IPS DF 19.7 (cell line): Measurements from ENCODE around the gene TMEM271.

Experiments used
- DNase-seq: peaks from one replicate; pipeline ENCODE4 v3.0.0-alpha.2; 2013; ENCODE audit warnings: low read depth, low spot score

TMEM271 gene

DNA sequence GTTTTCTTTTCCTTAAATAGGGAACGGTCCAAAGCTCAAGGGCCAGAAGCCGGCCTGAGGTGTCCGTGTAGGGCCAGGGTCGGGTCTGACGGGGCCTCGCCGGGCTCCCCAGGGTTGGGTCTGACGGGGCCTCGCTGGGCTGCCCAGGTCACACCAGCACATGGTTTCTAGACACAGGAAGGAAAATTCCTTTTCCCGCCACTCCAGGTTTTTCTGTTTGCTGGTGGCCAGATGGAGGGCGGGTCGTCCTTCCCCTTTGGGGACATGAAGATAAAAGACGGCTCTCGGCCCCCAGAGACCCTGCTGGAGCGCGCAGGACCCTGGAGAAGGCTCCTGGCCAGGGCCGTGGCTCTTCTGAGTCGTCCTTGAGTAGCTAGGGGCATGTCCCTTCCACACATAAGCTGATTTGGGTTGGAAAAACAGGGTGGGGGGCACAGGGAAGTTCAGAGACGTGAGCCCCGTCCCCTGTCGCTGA is 42.0 kb downstream of the TMEM271 start:
- DNase-seq: no peak

GRCh38 chr4:533318-534100 is 42.6 kb downstream of the TMEM271 start:
- DNase-seq: no peak

- DNase-seq: no peak
Observed at GRCh38 chr4:532588-533317, 43.3 kb downstream of the TMEM271 start.

DNA sequence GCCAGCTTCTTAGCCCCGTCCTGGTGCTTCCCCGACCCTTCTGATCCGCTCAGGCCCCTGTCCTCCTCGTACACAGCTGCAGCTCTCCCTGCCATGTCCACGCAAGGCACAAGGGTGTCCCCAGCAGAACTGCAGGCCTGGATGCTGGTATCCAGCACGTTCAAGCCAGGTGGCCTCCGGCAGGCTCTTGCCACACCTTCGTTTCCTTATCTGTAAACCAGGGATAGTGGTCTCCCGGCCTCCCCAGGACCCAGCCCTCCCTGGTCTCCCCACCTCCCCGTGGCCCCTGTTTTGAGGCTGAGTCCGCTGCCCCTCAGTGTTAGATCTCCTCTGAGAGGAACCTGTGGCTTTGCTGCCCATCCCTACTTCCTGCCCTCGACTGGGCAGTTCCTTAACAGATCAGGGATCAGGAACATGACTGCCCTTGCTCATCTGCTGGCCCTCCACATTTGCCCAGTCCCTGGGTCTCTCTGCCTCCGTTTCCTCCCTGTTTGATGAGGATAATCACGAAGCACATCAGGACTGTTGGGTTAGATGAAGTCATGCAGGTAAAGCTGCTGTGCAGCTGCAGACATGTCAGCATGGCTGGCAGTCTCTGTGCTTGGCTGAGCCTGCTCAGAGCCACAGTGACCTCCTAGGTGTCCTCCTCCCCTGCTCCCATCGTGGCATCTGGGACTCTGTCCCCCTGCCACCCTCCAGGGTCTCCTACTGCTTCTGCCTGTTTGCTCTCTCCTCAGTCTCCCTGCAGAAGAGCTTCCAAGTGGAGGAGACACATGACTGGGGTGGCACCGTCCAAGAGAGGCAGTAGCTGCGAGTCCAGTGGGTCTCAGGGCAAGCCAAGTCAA is 44.2 kb downstream of the TMEM271 start:
- no peak for DNase-seq

- no peak for DNase-seq
Observed at GRCh38 chr4:531076-531475, 45.0 kb downstream of the TMEM271 start.

DNA sequence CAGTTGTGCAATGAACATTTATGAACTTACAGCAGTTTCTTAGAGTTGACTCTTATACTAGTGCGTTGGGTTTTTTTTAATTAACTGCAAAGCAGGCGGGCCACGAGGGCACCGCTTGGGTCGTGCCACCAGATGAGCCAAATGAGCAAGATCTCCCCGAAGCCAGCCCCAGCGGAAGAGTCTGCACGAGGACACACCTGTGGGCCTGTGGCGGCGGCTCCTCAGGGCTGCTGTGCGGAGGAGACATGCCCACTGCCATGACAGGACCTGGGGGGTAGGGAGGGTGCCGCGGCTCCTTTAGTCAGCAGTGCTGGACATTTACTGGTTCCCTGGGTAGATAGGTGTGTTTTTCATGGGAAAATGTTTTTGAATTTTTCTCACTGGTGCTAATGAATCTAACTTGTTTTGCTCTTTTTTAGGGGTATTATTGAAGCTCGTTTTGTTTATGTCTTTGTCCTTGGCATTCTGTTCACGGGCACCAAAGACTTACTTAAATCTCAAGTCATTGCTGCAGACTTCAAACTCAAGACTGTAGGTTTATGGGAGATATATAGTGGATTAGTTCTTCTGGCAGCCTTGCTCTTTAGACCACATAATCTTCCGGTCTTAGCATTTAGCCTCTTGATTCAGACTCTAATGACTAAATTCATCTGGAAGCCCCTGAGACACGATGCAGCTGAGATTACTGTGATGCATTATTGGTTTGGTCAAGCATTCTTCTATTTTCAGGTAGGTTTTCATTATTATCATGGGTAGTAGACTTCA is 45.9 kb downstream of the TMEM271 start:
- no peak for DNase-seq

DNA sequence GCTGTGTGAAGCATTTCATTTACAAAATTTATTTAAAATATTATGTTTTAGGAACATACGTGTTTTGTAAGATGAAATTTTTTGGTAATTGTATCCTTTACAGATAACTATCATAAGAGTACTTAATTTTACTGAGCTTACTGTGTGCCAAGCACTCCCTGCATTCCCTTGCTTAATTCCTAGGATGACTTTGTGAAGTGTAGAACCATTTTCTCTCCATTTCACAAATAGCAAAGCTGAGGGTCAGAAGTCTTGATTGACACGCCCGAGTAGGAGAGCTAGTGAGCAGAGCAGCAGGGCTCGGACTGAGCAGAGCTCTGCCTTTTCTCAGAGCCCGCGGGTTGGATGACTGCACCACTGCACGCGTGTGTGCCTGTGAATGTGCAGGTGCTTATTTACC is 46.5 kb downstream of the TMEM271 start:
- no peak for DNase-seq

- no peak for DNase-seq
Observed at GRCh38 chr4:528835-529234, 47.3 kb downstream of the TMEM271 start.

- no peak for DNase-seq
Observed at GRCh38 chr4:528296-528695, 47.8 kb downstream of the TMEM271 start.

GRCh38 chr4:526971-527460 is 49.1 kb downstream of the TMEM271 start:
- no peak for DNase-seq

GRCh38 chr4:526189-526909 is 49.7 kb downstream of the TMEM271 start:
- DNase-seq: no peak

GRCh38 chr4:525660-526059 is 50.4 kb downstream of the TMEM271 start:
- no peak for DNase-seq

DNA sequence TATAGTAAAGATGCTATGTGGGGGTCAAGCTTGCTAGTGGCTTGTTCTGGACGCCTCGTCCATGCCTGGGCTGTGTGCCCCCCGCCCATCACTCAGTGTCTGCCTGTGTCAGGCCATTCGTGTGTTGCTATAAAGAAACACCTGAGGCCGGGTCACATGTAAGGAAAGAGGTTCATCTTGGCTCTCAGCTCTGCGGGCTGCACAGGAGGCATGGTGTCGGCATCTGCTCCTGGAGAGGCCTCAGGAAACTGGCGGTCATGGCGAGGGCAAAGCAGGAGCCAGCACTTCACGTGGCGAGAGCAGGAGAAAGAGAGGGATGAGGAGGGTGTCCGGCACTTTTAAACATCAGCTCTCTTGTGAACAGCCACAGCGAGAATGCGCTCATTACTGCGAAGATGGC is 51.9 kb downstream of the TMEM271 start:
- DNase-seq: no peak
